Retina (tissue), 1 donor: Measurements from ENCODE around the gene SELPLG.
"Not testable (repeated sequence)": the region's sequence is repeated elsewhere in the genome, so short reads cannot be mapped to it uniquely, and the experiment has no call there.

Source experiments
- DNase-seq: peaks from one replicate; pipeline ENCODE4 v3.0.0-alpha.2; 2016

SELPLG gene

DNA sequence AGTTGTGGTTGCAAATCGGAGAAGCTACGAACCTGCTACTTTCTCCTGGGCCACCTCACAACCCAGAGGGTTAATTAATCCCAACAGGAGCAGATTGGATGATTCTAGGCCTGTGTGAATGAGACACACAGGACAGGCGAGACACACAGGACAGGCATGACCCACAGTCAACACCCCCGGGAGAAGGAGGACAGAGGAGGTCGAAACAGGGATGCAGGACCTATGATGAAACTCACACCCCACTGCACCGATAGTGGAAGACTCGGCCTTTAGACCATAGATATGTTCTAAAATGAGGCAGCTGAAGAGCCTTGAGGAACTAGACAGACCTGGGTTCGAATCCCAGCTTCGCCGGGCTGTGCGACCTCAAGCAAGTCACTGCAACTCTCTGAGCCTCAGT lies 47.4 kb downstream of the SELPLG start:
- DNase-seq, result no peak

DNA sequence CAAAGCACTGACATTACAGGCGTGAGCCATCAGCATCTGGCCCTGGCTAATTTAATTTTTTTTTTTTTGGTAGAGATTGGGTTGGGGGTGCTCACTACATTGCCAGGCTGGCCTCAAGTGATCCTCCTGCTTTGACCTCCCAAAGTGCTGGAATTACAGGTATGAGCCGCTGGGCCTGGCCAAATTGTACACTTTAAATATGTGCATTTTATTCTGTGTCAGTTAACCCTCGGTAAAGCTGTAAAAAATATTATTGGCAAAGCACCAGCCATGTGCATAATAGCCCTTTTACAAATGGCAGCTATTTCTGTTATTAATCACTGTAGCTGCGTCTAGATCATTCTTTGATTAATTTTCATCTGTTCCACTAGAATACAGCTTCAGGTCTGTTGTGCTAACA lies 47.8 kb downstream of the SELPLG start:
- DNase-seq, result no peak

DNA sequence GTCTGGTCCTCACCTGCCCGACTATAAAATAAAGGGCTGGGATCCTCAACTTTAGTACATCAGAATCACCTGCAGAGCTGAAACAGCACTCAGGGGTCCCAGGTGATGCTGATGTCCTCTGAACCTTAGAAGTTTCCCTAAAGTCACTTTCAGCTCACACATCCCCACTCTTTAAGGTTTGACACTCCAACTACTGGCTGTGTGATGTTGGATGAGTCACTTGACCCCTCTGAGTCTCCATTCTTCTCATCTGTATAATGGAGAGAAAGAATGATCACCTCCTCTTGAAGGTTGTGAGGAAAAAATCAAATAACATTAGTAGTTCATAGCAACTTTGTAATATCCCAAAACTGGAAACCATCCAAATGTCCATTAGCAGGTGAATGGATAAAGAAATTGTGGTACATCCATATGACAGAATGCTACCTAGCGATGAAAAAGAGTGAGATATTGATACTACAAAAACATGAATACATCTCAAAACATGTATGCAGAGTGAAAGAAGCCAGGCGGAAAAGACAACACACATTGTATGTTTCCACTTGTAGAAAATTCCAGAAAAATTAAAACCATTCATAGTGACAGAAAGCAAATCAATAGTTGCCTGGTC lies 49.1 kb downstream of the SELPLG start:
- DNase-seq, result no peak

- DNase-seq, result no peak
Observed at GRCh38 chr12:108583991-108584390, 49.7 kb downstream of the SELPLG start.

GRCh38 chr12:108582978-108583770 lies 50.5 kb downstream of the SELPLG start:
- DNase-seq, result no peak

- DNase-seq, result no peak
Observed at GRCh38 chr12:108582509-108582908, 51.2 kb downstream of the SELPLG start.

- no peak for DNase-seq
Observed at GRCh38 chr12:108581311-108582227, 52.1 kb downstream of the SELPLG start.

DNA sequence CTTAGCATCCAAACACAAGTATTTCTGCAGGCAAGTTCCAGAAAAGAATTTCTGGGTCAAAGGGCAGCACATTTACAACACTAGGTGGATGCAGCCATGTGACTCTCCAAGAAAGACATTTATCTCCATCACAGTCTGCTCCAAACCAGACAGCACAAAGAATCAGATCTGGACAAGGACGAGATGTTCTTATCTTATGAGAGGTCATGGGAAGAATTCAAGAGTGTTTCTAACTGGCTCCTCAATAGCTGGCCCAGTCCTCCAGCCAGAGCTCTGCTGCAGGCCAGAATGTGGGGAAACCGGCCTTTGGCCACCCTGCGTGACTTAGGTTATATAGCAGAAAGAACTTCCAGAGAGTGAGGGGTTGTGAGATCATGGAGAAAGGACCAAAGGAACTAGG lies 53.2 kb downstream of the SELPLG start:
- DNase-seq, result no peak

GRCh38 chr12:108578813-108579212 lies 54.9 kb downstream of the SELPLG start:
- DNase-seq, result no peak

DNA sequence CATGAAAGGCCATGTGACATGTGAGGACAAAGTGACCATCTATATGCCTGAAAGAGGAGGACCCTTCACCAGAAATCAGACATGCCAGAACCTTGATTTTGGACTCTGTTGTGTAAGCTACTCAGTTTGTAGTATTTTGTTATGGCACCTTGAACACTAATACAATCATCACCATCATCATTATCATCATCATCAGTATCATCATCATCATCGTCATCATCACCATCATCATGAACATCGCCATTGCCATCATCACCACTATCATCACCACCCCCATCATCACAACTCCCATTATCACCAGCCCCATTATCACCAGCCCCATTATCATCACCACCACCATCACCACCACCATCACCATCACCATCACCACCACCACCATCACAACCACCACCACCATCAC lies 55.4 kb downstream of the SELPLG start:
- DNase-seq, result no peak

DNA sequence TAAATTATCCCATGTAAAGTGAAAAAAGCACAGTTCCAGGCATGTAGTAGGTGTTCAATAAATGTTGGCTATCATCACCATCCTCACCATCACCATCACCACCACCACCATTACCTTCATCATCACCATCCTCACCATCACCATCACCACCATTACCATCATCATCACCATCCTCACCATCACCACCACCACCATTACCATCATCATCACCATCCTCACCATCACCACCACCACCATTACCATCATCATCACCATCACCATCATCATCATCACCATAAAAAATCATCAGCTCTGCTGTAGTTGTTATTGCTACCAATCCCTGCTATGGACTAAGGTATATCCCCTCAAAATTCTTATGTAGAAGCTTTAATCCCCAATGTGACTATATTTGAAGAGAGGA lies 56.2 kb downstream of the SELPLG start:
- no peak for DNase-seq

DNA sequence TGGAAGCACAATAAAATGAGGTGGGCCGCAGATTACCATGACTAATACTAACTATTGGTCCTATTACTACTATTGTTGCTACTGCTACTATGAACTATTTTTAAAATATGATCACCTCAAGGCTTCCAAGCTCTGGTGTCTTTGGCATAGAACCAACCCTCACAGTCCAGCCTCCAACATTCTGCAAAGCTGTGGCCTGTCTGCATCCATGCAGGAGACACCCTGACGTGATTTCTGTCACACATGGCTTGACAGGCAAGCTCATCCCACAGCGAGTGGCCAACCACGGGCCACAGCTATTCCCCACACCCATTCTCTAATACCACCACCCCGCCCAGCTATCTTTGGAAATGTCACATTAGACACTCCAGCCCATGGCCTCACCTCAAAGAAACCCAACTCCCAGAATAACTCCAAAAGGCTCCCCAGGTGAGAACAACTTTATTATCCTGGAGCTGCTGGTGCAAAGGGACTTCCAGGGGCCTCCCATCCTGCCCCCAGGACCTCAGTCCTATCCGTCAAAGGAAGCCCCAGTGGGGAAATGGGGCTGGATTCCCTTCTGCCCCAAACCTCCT lies 56.9 kb downstream of the SELPLG start:
- no peak for DNase-seq

DNA sequence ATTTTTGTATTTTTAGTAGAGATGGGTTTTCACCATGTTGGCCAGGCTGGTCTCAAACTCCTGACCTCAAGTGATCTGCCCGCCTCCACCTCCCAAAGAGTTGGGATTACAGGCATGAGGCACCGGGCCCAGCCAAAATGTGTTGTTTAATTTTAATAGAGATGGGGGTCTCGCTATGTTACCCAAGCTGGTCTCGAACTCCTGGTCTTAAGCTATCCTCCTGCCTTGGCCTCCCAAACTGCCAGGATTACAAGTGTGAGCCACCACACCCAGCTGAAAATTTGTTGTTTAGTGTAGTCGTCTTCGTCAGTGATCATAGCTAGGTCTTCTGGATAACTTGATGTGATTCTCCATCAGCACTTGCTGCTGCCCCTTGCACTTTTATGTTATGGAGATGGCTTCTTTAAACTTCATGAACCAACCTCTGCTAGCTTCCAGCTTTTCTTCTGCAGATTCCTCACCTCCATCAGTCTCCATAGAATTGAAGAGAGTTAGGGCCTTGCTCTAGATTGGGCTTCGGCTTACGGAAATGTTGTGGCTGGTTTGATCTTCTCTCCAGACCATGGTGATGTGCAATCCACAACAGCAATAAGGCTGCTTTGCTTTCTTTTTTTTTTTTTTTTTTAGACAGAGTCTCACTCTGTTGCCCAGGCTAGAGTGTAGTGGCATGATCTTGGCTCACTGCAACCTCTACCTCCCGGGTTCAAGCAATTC lies 58.3 kb downstream of the SELPLG start:
- DNase-seq, result no peak

GRCh38 chr12:108574276-108574675 lies 59.4 kb downstream of the SELPLG start:
- DNase-seq, result not testable (repeated sequence)

DNA sequence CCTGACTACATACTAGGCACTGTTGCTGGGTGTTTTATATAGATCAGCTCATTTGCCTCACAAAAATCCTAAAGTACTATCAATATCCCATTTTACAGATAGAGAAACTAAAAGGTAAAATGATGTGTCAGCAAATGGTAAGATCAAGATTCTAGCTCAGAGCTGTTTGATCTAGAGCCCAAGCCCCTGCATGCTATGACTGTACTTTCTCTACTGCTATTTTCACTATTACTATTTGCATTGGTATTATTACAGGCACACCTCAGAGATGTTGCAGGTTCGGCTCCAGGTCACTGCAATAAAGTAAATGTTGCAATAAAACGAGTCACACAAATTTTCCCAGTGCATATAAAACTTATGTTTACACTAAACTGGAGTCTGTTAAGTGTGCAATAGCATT lies 60.4 kb downstream of the SELPLG start:
- no peak for DNase-seq

DNA sequence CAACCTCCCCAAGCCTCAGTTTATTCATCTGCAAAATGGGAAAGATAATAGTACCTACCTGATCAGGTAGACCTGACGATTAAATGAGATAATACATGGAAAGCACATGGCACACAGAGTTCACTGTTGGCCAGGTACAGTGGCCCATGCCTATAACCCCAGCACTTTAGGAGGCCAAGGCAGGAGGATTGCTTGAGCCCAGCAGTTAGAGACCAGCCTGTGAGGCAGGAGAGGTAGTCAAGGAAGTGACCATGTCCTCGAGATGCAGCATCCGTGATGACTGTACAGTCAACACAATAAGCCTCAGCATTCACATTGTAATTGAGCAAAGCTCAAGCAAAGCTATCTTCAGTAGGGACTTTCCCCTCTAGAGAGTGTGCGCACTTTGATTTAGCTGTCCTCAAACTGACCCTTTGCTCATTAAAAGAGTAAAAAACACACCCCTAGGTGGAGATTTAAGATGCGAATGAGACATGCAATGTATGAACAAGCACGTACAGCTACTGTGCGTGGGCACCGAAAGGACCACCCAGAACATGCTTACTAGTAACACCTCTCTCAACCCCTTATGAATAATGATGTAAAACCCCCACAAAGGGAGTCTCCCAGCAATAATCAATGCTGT lies 61.4 kb downstream of the SELPLG start:
- DNase-seq, result no peak
